ENCODE results near the gene AGPAT4.

GRCh38 chr6:161249327-161249726 lies 24.5 kb downstream of the AGPAT4 start:
- TF ChIP-seq CTCF (IDR thresholded peaks at IDR 0.05; ENCODE audit: low read depth, low read length, poor library complexity, severe bottlenecking) (no peak), EZH2phosphoT487 (IDR thresholded peaks at IDR 0.05; ENCODE audit: borderline replicate concordance, low read length) (no peak)

Data from DOHH2 (cell line).